ENCODE results near the gene LIN7A.
"Not testable (repeated sequence)": the region's sequence is repeated elsewhere in the genome, so short reads cannot be mapped to it uniquely, and the experiment has no call there.

The LIN7A gene

DNA sequence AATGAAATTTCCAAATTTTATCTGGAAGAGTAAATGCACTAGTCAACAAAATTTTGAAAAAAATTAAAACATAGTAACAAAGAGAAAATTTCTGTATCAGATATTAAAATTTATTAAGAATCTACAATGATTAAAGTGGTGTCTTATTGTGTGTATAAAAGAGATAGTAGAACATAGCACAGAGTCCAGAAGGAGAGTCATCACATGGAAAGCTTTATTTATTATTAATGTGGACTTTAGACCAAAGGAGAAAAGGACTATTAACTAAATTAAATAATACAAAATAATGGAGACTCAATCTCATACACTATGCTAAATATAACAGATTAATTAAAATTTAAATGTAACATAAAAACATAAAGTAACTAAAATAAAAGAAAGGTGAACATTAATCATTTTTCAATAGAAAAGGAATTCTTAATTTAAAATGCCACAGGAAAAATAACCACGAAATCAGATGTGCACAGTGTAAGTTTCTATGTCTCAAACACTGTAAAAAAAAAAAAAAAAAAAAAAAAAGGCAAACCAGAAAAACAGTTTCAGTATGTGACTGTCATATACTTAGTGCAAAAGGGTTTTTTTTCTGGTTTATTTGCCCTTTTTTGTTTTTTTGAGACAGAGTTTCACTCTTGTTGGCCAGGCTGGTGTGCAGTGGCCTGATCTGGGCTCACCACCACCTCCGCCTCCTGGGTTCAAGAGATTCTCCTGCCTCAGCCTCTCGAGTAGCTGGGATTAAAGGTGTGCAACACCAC, 125.6 kb downstream of the LIN7A start:
- DNase-seq (ENCODE audit: low read depth in 1 of 2, low spot score in 1 of 2): no peak

DNA sequence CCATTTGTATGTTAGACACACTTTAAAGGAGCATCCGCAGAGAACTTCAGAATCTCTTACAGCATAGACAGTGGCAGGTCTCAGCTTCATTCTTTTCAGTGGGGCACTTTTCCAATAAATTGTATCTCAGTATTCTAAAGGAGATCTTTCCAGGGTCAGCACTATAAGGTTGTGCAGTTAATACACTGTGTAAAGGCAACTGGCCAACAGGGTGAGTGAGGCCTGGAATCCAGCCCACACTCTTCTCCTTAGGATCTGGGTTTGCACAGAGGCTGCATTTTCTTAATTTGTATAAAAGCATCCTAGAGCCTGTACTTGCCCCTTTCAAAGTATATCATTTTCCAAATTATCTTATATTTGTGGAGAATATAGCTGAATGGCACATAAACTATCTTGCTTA, 126.9 kb downstream of the LIN7A start:
- no peak for DNase-seq (ENCODE audit: low read depth in 1 of 2, low spot score in 1 of 2)

DNA sequence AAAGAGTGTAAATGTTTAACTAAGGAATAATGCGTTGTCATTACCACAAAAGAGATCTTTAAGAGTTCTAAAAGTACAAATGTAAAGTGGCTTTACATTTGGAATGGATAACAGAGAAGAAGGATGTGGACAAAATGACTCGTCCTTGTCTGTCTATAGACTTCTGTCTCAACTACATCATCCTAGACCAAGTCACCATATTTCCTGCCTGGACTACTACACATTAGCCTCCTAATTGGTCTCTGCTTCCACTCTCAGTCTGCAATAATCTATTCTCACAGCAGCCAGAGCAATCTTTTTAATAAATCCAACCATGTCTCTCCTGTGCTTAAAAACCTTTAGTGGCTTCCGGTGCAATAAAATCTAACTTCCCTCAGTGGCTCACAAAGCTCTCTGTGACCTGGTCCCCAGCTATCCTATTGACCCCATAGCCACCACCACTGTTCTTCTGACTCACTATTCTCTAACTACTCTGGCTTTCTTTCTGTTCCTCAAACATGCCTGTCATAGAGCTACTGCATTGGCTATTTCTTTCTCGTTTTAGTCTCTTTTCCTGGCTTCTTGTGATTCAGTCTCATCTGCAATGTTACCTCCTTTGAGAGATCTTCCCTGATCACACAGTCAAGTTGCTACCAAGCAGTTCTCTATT, 130.0 kb downstream of the LIN7A start:
- DNase-seq (ENCODE audit: low read depth in 1 of 2, low spot score in 1 of 2): no peak

DNA sequence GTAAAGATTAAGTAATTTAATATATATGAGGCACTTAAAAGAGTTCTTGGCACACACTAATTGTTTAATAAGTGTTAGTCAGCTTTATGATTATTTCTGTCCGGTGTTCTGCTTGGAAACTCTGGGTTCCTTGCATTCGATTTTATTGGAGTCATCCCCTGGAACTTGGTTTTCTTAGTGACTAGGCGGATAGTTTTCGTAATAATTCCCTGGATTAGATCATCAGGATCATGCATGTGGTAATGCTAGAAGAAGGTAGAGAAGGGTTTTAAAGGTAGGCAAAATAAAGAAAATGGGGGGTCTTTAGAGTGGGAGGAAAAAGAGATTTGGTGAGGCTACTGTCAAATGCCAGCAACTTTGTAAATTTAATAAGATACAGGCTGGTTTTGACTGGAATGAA, 132.6 kb downstream of the LIN7A start:
- no peak for DNase-seq (ENCODE audit: low read depth in 1 of 2, low spot score in 1 of 2)

DNA sequence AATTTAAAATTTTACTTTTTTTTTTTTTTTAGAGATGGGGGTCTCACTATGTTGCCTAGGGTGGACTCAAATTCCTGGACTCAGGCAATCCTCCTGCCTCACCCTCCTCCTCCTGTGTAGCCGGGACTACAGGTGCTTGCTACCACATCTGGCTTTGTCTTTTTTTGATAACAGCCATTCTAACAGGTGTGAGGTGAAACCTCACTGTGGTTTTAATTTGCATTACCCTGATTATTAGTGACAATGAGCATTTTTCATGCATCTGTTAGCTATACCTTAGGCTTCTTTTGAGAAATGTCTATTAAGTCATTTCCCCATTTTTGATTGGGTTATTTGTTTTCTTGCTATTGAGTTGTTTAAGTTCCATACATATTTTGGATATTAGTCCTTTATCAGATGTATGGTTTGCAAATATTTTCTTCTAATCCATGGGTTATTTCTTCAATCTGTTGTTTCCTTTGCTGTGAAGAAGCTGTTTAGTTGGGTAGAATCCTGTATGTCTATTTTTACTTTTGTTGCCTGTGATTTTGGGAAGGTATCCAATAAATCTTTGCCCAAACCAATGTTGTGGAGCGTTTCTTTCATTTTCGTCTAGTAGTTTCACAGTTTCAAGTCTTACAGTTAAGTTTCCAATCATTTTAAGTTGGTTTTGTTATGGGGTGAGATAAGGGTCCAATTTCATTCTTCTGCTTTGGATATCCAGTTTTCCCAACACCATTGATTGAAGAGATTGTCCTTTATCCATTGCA, 134.9 kb downstream of the LIN7A start:
- DNase-seq (ENCODE audit: low read depth in 1 of 2, low spot score in 1 of 2): no peak

DNA sequence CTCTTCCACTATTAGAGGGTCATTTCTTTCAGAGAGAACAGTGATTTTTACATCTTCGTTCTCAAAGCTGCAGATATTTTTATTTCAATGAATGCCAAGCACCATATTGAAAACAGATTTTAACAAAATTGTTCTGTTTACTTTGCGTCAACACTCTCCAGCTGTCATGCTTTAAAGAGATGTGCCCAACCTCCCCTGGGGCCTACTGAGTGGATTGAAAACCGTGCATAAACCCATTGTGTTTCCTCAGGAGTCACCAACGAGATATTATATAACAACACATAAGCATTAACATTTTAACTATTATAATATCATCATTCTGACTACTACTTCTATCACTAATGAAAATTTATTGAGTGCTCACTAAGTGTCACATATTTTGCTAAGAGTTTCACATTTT, 139.5 kb downstream of the LIN7A start:
- no peak for DNase-seq (ENCODE audit: low read depth in 1 of 2, low spot score in 1 of 2)

DNA sequence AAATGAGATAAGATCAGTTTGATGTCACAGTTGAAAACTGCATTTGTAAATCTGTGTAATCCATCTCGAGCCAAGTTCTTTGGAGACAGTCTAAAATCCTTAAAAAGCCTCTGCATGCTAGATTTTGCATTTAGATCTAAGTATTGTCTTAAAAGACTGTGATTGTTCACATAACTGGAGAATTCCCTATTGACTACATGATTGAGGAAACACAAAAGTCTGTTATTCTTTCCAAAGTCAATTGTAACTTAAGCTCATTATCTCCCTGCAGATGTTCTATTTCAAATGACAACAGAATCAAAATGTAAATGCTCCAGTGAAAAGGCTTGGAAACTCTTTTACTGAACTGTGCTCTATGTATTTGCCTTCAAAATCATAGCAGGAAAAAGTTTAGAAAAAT, 143.2 kb downstream of the LIN7A start:
- no peak for DNase-seq (ENCODE audit: low read depth in 1 of 2, low spot score in 1 of 2)

DNA sequence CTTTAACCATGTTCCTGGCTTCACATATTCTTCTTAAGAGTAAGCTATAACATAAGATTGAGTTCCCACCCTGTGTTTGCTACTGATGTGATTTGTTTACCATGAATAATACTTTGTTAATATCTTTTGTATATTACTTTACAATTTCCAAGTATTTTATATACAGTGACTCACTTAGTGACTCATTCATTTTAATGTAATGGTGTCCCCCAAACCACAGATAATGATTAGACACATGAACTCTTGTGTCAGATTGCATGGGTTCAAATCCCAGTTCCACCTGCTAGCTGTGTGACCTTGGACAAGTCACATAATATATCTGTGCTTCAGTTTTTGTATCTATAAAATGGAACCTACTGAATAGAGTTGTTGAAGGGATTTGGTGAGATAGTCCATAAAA, 144.9 kb downstream of the LIN7A start:
- DNase-seq (ENCODE audit: low read depth in 1 of 2, low spot score in 1 of 2): no peak

DNA sequence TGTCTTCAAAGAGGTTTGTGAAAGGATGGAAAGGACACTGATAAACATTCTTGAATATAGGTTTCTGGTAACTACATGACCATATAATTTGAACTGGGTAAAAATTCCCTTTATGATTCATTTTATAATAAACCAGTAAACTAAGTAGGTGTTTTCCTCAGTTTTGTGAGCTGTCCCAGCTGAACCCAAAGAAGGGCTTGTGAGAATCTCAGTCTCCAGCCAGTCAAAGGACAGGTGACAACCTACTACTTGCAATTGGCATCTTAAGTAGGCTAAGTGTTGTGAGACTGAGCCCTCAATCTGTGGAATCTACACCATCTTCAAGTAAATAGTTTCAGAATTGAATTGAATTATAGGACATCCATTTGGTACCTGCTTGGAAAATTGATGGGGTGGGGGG, 145.9 kb downstream of the LIN7A start:
- no peak for DNase-seq (ENCODE audit: low read depth in 1 of 2, low spot score in 1 of 2)

DNA sequence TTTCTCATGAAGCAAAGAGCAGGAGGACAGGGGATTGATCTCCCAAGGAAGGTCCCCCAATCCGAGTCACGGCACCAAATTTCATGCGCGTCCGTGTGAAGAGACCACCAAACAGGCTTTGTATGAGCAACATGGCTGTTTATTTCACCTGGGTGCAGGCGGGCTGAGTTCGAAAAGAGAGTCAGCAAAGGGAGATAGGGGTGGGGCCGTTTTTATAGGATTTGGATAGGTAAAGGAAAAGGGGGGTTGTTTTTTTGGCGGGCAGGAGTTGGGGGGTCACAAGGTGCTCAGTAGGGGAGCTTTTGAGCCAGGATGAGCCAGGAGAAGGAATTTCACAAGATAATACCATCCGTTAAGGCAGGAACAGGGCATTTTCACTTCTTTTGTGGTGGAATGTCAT, 149.3 kb downstream of the LIN7A start:
- DNase-seq (ENCODE audit: low read depth in 1 of 2, low spot score in 1 of 2): not testable (repeated sequence)

DNA sequence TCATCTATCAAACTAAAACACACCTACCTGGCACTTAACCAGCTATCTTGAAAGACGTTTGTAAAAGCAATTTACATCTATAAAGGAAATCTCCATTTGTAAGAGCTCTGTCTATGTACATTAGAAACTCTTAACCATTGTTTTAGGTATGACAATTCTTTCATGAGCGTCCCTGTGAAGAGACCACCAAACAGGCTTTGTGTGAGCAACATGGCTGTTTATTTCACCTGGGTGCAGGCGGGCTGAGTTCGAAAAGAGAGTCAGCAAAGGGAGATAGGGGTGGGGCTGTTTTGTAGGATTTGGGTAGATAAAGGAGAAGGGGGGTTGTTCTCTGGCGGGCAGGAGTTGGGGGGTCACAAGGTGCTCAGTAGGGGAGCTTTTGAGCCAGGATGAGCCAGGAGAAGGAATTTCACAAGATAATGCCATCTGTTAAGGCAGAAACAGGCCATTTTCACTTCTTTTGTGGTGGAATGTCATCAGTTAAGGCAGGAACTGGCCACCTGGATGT, 154.7 kb downstream of the LIN7A start:
- not testable (repeated sequence) for DNase-seq (ENCODE audit: low read depth in 1 of 2, low spot score in 1 of 2)

DNA sequence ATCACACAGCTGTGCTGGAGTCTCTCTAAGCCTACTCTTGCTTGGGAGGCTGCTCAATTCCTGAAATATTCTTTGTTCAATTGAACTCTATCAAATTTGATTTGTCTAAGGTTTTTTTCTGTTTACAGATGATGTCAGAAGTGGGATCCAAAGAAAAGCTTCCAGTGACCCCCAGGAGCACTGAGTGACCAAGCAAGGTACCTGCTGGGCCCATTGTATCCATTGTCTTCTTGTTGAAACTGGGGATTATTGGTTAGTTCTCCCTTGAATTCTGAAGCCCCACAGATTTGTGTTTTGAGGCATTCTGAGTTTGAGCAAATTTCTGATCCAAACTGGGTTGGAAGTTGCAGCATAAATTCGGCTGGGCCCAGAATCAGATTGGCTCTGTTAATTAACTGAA, 156.4 kb downstream of the LIN7A start:
- DNase-seq (ENCODE audit: low read depth in 1 of 2, low spot score in 1 of 2): no peak

DNA sequence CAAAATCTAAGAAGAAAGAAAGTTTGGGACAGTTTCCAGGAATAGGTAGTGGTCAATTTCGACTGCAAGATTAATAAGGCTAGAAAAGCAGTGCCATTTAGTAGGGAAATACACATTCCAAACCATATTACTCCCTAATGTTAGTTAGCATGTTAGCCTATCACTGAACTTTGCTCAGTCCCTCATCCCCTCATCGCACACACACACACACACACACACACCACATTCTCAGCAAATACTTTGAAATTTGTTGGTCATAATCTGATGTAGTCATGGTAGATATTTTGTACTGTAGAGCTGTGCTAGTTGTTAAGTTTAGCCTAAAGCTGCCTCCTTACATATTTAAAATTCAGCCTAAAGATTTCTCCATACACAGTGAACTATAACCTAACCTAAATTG, 157.0 kb downstream of the LIN7A start:
- DNase-seq (ENCODE audit: low read depth in 1 of 2, low spot score in 1 of 2): no peak

DNA sequence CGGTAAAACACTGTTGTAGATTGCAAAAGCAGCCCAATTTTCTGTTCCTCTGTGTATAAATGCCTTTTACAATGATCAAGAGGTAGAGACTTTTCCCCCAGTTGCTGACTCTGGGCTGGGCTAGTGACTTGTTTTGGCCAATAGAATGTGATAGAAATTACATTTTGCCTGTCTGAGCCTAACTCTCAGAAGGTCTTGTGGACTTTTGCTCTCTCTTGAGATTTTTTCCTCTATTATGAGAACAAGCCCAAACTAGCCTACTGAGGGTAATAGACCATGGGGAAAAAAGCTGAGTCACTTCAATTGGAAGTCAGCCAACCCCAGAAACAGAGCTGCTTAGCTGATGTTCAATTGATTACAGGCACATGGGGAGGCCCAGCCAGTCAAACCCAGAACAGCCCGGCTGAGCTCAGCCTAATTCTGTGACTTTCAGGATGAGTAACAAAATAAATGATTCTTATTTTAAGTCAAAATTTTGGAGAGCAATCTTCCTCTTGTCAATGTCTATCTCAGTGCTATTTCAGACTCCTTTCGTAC, 159.7 kb downstream of the LIN7A start:
- peak in 1 of 2 donors; percentile 4 for DNase-seq (ENCODE audit: low read depth in 1 of 2, low spot score in 1 of 2)

DNA sequence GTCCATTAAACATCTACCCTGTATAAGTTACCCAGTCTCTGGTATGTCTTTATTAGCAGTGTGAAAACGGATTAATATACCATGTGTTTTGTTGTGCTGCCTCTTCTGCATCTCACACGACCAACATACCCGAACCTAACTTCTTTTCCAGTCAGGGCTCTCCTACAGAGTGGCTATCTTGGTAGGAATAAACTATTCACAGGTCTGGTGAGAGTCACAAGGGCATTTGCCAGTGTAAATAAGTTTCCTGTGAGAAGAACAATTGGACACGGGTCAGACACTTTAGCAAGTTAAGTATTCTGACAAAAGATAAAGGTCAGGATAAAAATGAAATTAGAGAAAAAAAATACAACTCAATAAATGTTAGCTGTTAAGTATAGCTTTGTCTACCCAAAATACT, 160.1 kb downstream of the LIN7A start:
- no peak for DNase-seq (ENCODE audit: low read depth in 1 of 2, low spot score in 1 of 2)

DNA sequence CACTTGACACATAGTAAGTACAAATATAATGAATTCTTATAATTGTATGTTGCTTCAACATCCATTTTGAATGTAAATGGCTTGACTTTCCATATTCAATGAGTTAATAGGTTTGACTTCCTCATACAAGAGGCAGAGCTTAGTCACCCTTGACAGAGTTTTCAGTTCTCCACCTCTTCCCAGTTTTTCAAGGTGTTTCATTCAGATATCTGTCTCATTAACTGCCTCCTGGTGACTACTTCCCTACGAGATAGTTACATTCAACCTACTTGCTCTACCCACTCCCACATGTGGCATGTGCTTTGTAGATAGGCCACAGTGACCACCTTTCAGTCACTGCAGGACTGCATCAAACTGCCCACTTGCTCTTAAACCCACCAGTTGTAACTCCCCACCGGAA, 161.0 kb downstream of the LIN7A start:
- no peak for DNase-seq (ENCODE audit: low read depth in 1 of 2, low spot score in 1 of 2)

DNA sequence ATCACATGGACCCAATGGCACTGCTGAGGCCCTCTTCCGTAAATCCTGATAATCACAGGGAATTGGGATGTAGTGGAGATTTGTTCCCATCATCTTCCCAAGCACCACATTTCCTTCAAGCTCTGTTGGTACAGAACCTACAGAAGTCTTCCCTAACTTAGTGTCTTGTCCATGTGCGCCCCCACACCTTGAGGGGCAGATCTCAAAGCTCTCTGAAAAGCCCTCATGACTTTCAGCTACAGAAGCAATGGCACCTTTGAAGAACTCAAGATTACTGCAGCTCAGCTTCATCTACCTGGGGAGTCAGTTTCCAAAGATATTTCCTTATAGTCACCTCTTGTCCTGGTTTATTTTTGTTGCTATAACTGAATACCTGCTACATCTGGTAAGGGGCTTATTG, 166.8 kb downstream of the LIN7A start:
- no peak for DNase-seq (ENCODE audit: low read depth in 1 of 2, low spot score in 1 of 2)

DNA sequence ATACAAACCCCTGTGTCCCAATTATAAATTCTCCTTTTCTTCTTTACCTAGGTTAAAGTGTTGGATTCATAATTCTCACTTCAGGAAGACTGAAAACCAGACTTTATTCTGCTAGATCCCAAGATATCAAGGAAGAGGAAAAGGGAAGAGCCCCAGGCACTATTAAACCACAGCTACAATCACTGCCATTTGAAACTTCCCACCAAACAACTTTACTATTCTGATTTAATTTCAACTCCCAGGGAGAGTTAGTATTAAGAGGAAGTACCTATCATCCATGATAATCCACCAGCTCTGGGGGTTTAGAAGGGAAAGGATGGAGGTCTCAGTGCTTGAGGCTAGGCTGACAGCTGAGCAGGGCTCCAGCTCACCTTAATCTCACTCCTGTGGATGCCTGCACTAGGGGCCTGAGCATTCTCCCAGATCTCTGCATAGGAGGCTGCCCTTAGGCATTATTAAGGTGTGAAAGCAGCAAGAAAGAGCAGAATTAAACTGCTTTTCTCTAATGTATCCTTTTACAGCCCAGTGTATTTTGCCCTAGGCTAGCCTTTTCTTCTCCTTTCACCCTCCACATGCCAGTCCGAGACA, 168.1 kb downstream of the LIN7A start:
- no peak for DNase-seq (ENCODE audit: low read depth in 1 of 2, low spot score in 1 of 2)

DNA sequence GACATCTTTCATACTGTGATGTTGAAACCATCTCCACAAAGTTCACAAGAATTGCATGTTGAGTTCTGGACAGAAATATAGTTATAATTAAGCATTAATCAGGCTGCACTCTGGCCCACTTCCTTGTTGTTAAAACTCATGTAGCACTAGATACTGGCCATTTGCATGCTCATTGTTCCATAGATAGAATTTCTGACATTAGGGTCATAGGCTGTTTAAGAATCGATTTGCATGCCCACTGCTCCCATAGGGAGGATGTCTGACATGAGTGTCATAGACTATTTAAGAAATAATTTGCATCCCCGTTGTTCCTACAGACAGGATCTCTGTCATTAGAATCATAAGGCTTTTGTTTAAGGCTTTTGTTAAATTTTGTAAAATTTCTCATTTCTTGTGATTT, 170.8 kb downstream of the LIN7A start:
- no peak for DNase-seq (ENCODE audit: low read depth in 1 of 2, low spot score in 1 of 2)

DNA sequence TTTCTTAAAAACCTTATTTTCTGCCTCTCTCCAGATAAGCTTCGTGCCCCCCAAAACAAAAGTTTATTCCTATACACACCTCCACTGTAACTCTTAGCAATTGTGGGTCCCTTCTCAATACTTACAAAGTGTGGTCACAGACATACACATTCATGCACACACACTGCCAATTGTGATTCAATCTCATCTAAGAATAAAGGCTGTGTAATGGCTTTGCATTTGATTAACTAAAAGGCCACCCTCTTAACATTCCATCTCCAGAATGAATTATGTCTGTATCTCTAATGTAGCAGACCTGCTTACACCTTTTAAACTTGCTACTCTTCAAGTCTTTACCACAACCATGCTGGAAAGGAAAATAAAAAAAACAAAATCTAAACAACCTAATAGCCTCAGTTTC, 171.5 kb downstream of the LIN7A start:
- DNase-seq (ENCODE audit: low read depth in 1 of 2, low spot score in 1 of 2): no peak

DNA sequence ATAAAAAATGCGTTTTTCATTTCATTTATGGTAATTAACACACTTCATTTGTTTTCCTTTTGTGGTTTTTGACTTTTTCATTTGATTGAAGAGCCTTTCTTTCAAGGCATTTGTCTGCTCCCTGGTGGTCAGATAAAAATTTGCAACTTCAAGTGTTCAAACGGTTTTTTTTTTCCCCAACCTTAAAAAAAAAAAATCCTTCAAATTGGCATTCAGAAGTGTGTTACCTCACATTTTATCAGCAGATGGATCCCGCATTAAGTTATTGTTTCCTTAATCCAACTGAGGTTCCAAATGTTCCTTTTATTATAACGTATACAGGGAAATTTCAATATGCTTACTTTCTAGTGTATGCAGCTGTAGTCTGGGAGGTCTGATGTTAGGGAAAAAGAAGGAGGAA, 173.9 kb downstream of the LIN7A start:
- DNase-seq (ENCODE audit: low read depth in 1 of 2, low spot score in 1 of 2): no peak

DNA sequence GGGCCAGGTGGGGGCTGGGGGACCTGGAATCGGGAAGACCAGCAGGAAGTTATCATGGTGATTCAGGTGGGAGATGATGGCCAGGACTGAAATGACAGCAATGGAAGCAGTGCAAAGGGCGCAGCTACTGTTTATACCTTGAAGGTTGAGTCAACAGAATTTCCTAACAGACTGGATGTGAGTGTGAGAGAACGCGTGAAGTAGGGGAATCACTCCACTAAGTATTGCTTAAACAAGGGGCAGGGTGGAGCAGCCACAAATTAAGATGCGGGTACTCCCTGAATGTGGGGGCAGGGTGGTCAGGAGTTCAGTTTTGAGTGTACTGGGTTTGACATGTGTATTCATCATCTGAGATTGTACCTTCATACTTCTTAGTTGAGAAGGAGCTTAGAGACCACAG, 175.9 kb downstream of the LIN7A start:
- no peak for DNase-seq (ENCODE audit: low read depth in 1 of 2, low spot score in 1 of 2)
